GM19463 (cell line): ENCODE results near the gene RASGRF2.
"Not testable (repeated sequence)": the region's sequence is repeated elsewhere in the genome, so short reads cannot be mapped to it uniquely, and the experiment has no call there.

Experiments
- ATAC-seq: cut with Tn5 transposase; IDR thresholded peaks from one replicate; pipeline ENCODE4 v1.9.1; 2021; ENCODE audit warnings: mild to moderate bottlenecking, moderate library complexity; ENCODE audit not compliant: unreplicated experiment

The RASGRF2 gene

GRCh38 chr5:81068635-81069034 lies 108.5 kb downstream of the RASGRF2 start:
- no peak for ATAC-seq

- ATAC-seq: no peak
Measured at GRCh38 chr5:81069990-81070389, 109.8 kb downstream of the RASGRF2 start.

- no peak for ATAC-seq
Measured at GRCh38 chr5:81070571-81071255, 110.5 kb downstream of the RASGRF2 start.

GRCh38 chr5:81075041-81075440 lies 114.9 kb downstream of the RASGRF2 start:
- no peak for ATAC-seq

- ATAC-seq: no peak
Measured at GRCh38 chr5:81077105-81077504, 116.9 kb downstream of the RASGRF2 start.

- no peak for ATAC-seq
Measured at GRCh38 chr5:81078930-81079329, 118.8 kb downstream of the RASGRF2 start.

- ATAC-seq: no peak
Measured at GRCh38 chr5:81080809-81081460, 120.8 kb downstream of the RASGRF2 start.

- no peak for ATAC-seq
Measured at GRCh38 chr5:81081461-81081835, 121.3 kb downstream of the RASGRF2 start.

- ATAC-seq: no peak
Measured at GRCh38 chr5:81086881-81087281, 126.7 kb downstream of the RASGRF2 start.

GRCh38 chr5:81091199-81091598 lies 131.0 kb downstream of the RASGRF2 start:
- ATAC-seq: no peak

- ATAC-seq: no peak
Measured at GRCh38 chr5:81093536-81094196, 133.5 kb downstream of the RASGRF2 start.

- no peak for ATAC-seq
Measured at GRCh38 chr5:81095835-81096234, 135.7 kb downstream of the RASGRF2 start.

- ATAC-seq: no peak
Measured at GRCh38 chr5:81097713-81098112, 137.6 kb downstream of the RASGRF2 start.

- no peak for ATAC-seq
Measured at GRCh38 chr5:81105261-81105877, 145.2 kb downstream of the RASGRF2 start.

- no peak for ATAC-seq
Measured at GRCh38 chr5:81115261-81115660, 155.1 kb downstream of the RASGRF2 start.

GRCh38 chr5:81117566-81117965 lies 157.4 kb downstream of the RASGRF2 start:
- ATAC-seq: no peak

GRCh38 chr5:81121273-81121672 lies 161.1 kb downstream of the RASGRF2 start:
- ATAC-seq: no peak

GRCh38 chr5:81121836-81122630 lies 161.9 kb downstream of the RASGRF2 start:
- no peak for ATAC-seq

- not testable (repeated sequence) for ATAC-seq
Measured at GRCh38 chr5:81124689-81125088, 164.5 kb downstream of the RASGRF2 start.

- no peak for ATAC-seq
Measured at GRCh38 chr5:81125959-81126358, 165.8 kb downstream of the RASGRF2 start.

GRCh38 chr5:81128416-81128815 lies 168.3 kb downstream of the RASGRF2 start:
- no peak for ATAC-seq
